NCI-H146 treated with DMSO at 0.1 percent for 48 hours (cell line): Measurements from ENCODE around the gene RPL7L1.

ENCODE experiments used
- DNase-seq: peaks from one replicate; lab custom pipeline; 2025; ENCODE audit not compliant: unreplicated experiment; lab: John Stamatoyannopoulos, UW

RPL7L1 gene

GRCh38 chr6:42928986-42929820 lies 49.8 kb downstream of the RPL7L1 start, which contains the start of gene CNPY3:
CNPY3 (plus strand) TSS chr6:42929480; CDS start chr6:42929571, 91 bp downstream.
- DNase-seq, result peak; percentile 100

- peak; percentile 57 for DNase-seq
These were observed 50.5 kb downstream of the RPL7L1 start for GRCh38 chr6:42929821-42930360.

GRCh38 chr6:42932412-42932811 lies 53.0 kb downstream of the RPL7L1 start:
- no peak for DNase-seq

- no peak for DNase-seq
These were observed 53.8 kb downstream of the RPL7L1 start for GRCh38 chr6:42933205-42933604.

GRCh38 chr6:42935322-42935721 lies 55.9 kb downstream of the RPL7L1 start:
- no peak for DNase-seq

GRCh38 chr6:42936398-42936797 lies 57.0 kb downstream of the RPL7L1 start:
- no peak for DNase-seq

- no peak for DNase-seq
These were observed 58.4 kb downstream of the RPL7L1 start for GRCh38 chr6:42937548-42938427.

- no peak for DNase-seq
These were observed 59.0 kb downstream of the RPL7L1 start for GRCh38 chr6:42938428-42938796.

GRCh38 chr6:42938987-42939809 lies 59.8 kb downstream of the RPL7L1 start:
- DNase-seq, result no peak
